IPS-NIHi7 (cell line): ENCODE measurements around the gene ZNF503.

Experiments used
- DNase-seq: peaks from one replicate; pipeline ENCODE4 v3.0.0; 2012; ENCODE audit warnings: mixed read lengths; ENCODE audit errors: extremely low spot score

The ZNF503 gene

GRCh38 chr10:75353183-75353582, 48.4 kb downstream of the ZNF503 start:
- no peak for DNase-seq

DNA sequence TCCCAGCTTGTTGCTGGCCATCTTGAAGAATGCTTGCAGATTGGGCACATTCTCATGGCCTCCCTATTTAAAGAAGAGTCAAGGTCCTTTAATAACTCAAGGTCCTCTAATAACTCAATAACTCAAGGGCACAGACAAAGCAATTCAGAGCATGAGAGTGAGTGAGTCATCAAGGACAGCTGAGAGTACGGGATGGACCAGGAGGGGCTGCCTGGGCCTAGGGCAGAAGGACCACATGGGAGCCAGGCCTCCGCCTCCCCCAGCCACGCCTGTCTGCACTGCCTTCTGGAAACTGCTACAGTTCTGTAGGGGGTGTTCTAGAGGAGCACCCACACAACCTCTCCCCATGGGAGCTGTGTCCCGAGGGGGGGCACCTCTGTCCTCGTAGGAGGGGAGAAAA, 48.9 kb downstream of the ZNF503 start:
- no peak for DNase-seq

DNA sequence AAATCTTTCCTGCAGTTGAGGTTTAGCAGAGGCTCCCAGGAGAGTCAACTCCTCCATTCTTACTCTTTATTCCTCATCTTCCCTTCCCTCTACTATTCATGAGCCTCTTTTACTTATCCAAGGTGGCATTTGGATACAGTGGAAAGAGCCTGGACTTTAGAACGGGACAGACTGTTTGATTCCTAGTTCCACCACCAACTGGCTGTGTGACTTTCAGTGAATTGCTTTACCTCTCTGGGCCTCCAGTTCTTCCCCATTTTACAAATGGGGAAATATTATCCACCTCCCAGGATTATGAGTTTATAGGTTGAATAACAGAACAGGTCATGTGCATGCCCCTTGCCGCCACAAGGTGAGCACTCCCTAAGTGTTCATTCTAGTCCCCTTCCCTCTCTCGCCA, 49.9 kb downstream of the ZNF503 start:
- DNase-seq = no peak

- no peak for DNase-seq
Measured at GRCh38 chr10:75350791-75351190, 50.8 kb downstream of the ZNF503 start.
